ENCODE measurements around the gene NRXN3. TPM values are rescaled to one million over a fixed set of nuclear protein-coding genes. Genes with fewer than 3 reads are reported as not detected.

The NRXN3 gene
- polyA plus RNA-seq, 1 donor (not counting 4 experiments of a cell fraction or from before 2014, with no cell fraction given) = 0.89 TPM

- H3K27ac ChIP-seq (ENCODE audit: control insufficient read depth, insufficient read depth, low read length) = no peak overlapping the region
- H3K79me2 ChIP-seq (ENCODE audit: control insufficient read depth, insufficient read depth, low read length) = no peaks in the 10 kb centered on the region
- FAIRE-seq = peak; percentile 9
- dilution Hi-C loops (cut with MboI; ENCODE audit: extremely low pct_ligation_motif_present, low sequenced_read_pairs) = no loop called here
- H3K4me1 ChIP-seq (ENCODE audit: control insufficient read depth, extremely low read depth, insufficient read depth, low read length) = no peaks in the 10 kb centered on the region
- no peak overlapping the region for H3K4me3 ChIP-seq (ENCODE audit: control insufficient read depth in 2 of 3, extremely low read depth in 1 of 3, insufficient read depth in 2 of 3, low read depth in 1 of 3, low read length in 3 of 3)
- no peaks in the 10 kb centered on the region for H3K27me3 ChIP-seq (ENCODE audit: control insufficient read depth, extremely low read depth, insufficient read depth, low read length)
- H3K9ac ChIP-seq (ENCODE audit: control insufficient read depth, extremely low read depth, insufficient read depth, low read length) = no peak overlapping the region
- H3K9me3 ChIP-seq (ENCODE audit: control insufficient read depth, low read depth, low read length) = no peaks in the 10 kb centered on the region
- H2AFZ ChIP-seq (ENCODE audit: control insufficient read depth, low read length) = no peak overlapping the region
- DNase-seq (ENCODE audit: low read depth, low spot score) = no peak
- no peak for TF ChIP-seq EZH2 (IDR thresholded peaks at IDR 0.05; ENCODE audit: low read length)
- TF ChIP-seq CTCF (optimal IDR thresholded peaks at IDR 0.05 in 1 of 3, IDR thresholded peaks at IDR 0.05 in 1 of 3, conservative IDR thresholded peaks at IDR 0.05 in 1 of 3; ENCODE audit: extremely low read depth in 1 of 3, insufficient read depth in 2 of 3, low read length in 3 of 3) = peak; percentile 88 to 98 (median 95)
- no peak overlapping the region for H3K4me2 ChIP-seq (ENCODE audit: control insufficient read depth, extremely low read depth, insufficient read depth, low read depth, low read length)
- no peaks in the 10 kb centered on the region for H3K36me3 ChIP-seq (ENCODE audit: control insufficient read depth in 2 of 2, extremely low read depth in 1 of 2, insufficient read depth in 2 of 2, low read length in 2 of 2)
- H4K20me1 ChIP-seq (ENCODE audit: control insufficient read depth, extremely low read depth, insufficient read depth, low read length) = no peaks in the 10 kb centered on the region
- no peaks in the 10 kb centered on the region for H3K9me1 ChIP-seq (ENCODE audit: control insufficient read depth, extremely low read depth, insufficient read depth, low read length)
Observed at GRCh38 chr14:78164226-78164853, 5.8 kb upstream of the NRXN3 start.

GRCh38 chr14:78172428-78172827 lies 2.3 kb downstream of the NRXN3 start:
- Histone ChIP-seq H3K9me3 (ENCODE audit: control insufficient read depth, low read depth, low read length) (no peaks in the 10 kb centered on the region), H3K27ac (ENCODE audit: control insufficient read depth, insufficient read depth, low read length) (no peak overlapping the region), H3K4me1 (ENCODE audit: control insufficient read depth, extremely low read depth, insufficient read depth, low read length) (peaks cover 4% of the 10 kb centered on the region), H3K4me2 (ENCODE audit: control insufficient read depth, extremely low read depth, insufficient read depth, low read depth, low read length) (no peak overlapping the region), H4K20me1 (ENCODE audit: control insufficient read depth, extremely low read depth, insufficient read depth, low read length) (no peaks in the 10 kb centered on the region), H3K27me3 (ENCODE audit: control insufficient read depth, extremely low read depth, insufficient read depth, low read length) (peaks cover 5% of the 10 kb centered on the region), H3K79me2 (ENCODE audit: control insufficient read depth, insufficient read depth, low read length) (no peaks in the 10 kb centered on the region), H3K36me3 (ENCODE audit: control insufficient read depth in 2 of 2, extremely low read depth in 1 of 2, insufficient read depth in 2 of 2, low read length in 2 of 2) (no peaks in the 10 kb centered on the region), H3K9ac (ENCODE audit: control insufficient read depth, extremely low read depth, insufficient read depth, low read length) (no peak overlapping the region), H2AFZ (ENCODE audit: control insufficient read depth, low read length) (no peak overlapping the region), H3K4me3 (ENCODE audit: control insufficient read depth in 2 of 3, extremely low read depth in 1 of 3, insufficient read depth in 2 of 3, low read depth in 1 of 3, low read length in 3 of 3) (no peak overlapping the region), H3K9me1 (ENCODE audit: control insufficient read depth, extremely low read depth, insufficient read depth, low read length) (no peaks in the 10 kb centered on the region)
- DNase-seq (ENCODE audit: low read depth, low spot score) = no peak
- no peak for FAIRE-seq
- dilution Hi-C loops (cut with MboI; ENCODE audit: extremely low pct_ligation_motif_present, low sequenced_read_pairs) = no loop called here
- TF ChIP-seq EZH2 (IDR thresholded peaks at IDR 0.05; ENCODE audit: low read length) = no peak
- TF ChIP-seq CTCF (optimal IDR thresholded peaks at IDR 0.05 in 1 of 3, IDR thresholded peaks at IDR 0.05 in 1 of 3, conservative IDR thresholded peaks at IDR 0.05 in 1 of 3; ENCODE audit: extremely low read depth in 1 of 3, insufficient read depth in 2 of 3, low read length in 3 of 3) = no peak
